Measurements from ENCODE around the gene SLC6A19. TPM values are rescaled to one million over a fixed set of nuclear protein-coding genes. Genes with fewer than 3 reads are reported as not detected.

The SLC6A19 gene
- total RNA-seq, 4 donors from 2014 or later = not detected

DNA sequence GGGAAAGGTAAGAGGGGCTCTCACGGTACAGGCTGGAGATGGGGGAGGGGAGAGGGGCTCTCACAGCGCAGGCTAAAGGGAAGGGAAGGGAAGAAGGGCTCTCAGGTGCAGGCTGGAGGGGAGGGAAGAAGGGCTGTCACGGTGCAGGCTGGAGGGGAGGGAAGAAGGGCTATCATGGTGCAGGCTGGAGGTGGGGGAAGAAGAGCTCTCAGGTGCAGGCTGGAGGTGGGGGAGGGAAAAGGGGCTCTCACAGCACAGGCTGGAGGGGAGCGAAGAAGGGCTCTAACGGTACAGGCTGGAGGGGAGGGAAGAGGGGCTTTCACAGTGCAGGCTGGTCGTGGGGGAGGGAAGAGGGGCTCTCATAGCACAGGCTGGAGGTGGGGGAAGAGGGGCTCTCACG lies 28.4 kb downstream of the SLC6A19 start:
- no peak for DNase-seq (ENCODE audit: low spot score in 2 of 2)
- 23% methylated on average over 7 of the region's 7 CpGs for WGBS, 2 donors
- TF ChIP-seq POLR2A (IDR thresholded peaks at IDR 0.05) = no peak
- TF ChIP-seq, protein P1, sequence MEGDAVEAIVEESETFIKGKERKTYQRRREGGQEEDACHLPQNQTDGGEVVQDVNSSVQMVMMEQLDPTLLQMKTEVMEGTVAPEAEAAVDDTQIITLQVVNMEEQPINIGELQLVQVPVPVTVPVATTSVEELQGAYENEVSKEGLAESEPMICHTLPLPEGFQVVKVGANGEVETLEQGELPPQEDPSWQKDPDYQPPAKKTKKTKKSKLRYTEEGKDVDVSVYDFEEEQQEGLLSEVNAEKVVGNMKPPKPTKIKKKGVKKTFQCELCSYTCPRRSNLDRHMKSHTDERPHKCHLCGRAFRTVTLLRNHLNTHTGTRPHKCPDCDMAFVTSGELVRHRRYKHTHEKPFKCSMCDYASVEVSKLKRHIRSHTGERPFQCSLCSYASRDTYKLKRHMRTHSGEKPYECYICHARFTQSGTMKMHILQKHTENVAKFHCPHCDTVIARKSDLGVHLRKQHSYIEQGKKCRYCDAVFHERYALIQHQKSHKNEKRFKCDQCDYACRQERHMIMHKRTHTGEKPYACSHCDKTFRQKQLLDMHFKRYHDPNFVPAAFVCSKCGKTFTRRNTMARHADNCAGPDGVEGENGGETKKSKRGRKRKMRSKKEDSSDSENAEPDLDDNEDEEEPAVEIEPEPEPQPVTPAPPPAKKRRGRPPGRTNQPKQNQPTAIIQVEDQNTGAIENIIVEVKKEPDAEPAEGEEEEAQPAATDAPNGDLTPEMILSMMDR (IDR thresholded peaks at IDR 0.05) = no peak
- H3K4me3 ChIP-seq (ENCODE audit: low read depth, poor library complexity, severe bottlenecking) = no peak overlapping the region
- intact Hi-C loops (cut with DNase I; ENCODE audit: low total_unique reads) = no loop called here

DNA sequence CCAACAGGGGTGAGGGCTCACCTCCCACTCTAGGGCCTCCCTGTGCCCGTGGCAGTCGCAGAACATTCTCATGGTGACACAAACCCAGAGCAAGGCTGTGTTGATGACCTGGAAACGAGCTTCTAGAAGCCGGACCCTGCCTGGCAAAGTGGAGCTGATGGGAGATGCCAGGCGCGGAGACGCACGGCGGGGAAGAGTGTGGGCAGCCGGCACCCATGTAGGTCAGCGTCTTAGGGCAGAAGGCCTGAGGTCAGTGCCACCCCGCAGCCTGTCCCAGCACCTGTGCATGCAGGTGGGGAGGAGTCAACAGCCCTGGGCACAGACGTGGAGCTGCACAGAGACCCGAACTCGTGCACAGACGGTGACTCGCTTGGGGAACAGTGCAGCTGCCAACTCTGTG lies 29.2 kb downstream of the SLC6A19 start:
- WGBS, 2 donors = 86 to 87% methylated on average over 17 of the region's 17 CpGs
- intact Hi-C loops (cut with DNase I; ENCODE audit: low total_unique reads) = no loop called here
- TF ChIP-seq, protein P1 (IDR thresholded peaks at IDR 0.05) = no peak
- no peak for TF ChIP-seq POLR2A (IDR thresholded peaks at IDR 0.05)
- DNase-seq (ENCODE audit: low spot score in 2 of 2) = no peak
- no peak overlapping the region for H3K4me3 ChIP-seq (ENCODE audit: low read depth, poor library complexity, severe bottlenecking)

DNA sequence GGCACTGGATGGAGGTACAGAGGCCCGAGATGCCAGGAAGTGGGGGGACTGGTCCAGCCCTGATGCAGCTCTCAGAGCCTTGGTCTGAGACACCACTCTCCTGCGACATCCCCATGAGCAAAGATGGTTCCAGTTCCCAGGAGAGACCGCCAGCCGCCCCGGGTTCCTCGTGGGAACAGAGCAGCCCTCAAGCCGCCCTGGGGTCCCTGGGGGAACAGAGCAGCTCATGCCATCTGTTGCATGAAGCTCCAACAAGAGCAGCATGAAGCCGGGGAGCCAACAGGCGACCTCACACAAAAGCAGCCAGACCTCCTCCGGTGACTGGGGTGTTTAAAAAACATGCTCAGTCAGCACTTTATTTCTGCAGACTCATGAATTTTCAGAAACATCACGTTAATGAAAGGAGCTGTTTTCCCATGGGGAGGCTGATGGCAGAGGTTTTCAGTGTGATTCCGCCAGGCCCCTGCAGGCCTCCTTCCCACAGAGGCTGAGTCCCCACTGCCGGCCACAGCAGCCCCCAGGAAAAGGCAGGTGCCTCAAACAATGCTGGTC lies 30.0 kb downstream of the SLC6A19 start:
- DNase-seq (ENCODE audit: low spot score in 2 of 2) = no peak
- TF ChIP-seq, protein P1 (IDR thresholded peaks at IDR 0.05) = no peak
- TF ChIP-seq POLR2A (IDR thresholded peaks at IDR 0.05) = no peak
- WGBS, 2 donors = 67 to 72% methylated on average over 13 of the region's 13 CpGs
- intact Hi-C loops (cut with DNase I; ENCODE audit: low total_unique reads) = no loop called here
- no peak overlapping the region for H3K4me3 ChIP-seq (ENCODE audit: low read depth, poor library complexity, severe bottlenecking)

DNA sequence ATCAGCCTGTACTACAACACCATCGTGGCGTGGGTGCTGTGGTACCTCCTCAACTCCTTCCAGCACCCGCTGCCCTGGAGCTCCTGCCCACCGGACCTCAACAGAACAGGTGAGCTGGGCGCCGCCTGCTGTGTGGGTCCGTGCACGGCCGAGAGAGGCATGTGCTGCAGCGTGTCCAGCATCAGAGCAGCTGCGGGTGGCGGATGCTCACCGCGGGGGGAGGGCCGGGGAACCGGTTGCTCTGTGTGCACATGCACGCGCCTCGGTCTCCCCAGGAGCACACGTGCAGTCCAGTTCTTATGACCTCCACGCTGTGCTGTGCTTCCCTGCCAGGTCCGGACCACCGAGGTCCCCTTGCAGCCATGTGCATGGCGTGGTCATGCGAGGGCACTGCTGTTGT lies 31.4 kb downstream of the SLC6A19 start:
- H3K4me3 ChIP-seq (ENCODE audit: low read depth, poor library complexity, severe bottlenecking) = no peak overlapping the region
- intact Hi-C loops (cut with DNase I; ENCODE audit: low total_unique reads) = no loop called here
- DNase-seq (ENCODE audit: low spot score in 2 of 2) = no peak
- 88% methylated on average over 19 to 24 of the region's 25 CpGs for WGBS, 2 donors
- TF ChIP-seq, protein P1 (IDR thresholded peaks at IDR 0.05) = no peak
- TF ChIP-seq POLR2A (IDR thresholded peaks at IDR 0.05) = no peak

DNA sequence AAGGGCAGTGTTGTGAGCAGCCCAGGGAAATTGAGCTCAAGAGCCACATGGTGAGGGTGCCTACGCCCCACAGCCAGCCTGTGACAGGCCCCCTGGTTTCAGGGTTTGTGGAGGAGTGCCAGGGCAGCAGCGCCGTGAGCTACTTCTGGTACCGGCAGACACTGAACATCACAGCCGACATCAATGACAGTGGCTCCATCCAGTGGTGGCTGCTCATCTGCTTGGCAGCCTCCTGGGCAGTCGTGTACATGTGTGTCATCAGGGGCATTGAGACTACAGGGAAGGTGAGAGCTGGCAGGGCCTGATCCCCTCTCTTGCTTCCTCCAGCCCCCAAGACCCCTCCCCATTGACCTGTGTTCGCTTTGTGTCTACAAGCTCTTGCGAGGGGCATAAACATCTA lies 34.0 kb downstream of the SLC6A19 start:
- no peak for TF ChIP-seq POLR2A (IDR thresholded peaks at IDR 0.05)
- TF ChIP-seq, protein P1 (IDR thresholded peaks at IDR 0.05) = no peak
- DNase-seq (ENCODE audit: low spot score in 2 of 2) = no peak
- intact Hi-C loops (cut with DNase I; ENCODE audit: low total_unique reads) = no loop called here
- no peak overlapping the region for H3K4me3 ChIP-seq (ENCODE audit: low read depth, poor library complexity, severe bottlenecking)
- 79 to 86% methylated on average over 8 of the region's 8 CpGs for WGBS, 2 donors

DNA sequence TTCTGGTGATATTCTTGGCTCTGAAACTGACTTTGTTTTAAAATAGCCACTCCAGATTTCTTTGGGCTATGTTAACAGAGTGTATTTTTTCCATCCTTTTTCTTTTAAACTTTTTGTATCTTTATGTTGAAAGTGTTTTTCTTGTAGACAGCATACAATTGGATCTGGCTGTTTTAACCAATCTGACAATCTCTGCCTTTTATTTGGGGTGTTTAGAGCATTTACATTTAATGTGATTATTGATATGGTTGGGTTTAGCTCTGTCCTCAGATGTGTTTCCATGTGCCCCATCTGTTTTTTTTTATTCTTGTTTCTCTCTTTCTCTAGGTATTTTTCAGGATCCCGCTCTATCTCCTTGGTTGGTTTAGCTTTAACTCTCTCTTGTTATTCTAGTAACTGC lies 34.4 kb downstream of the SLC6A19 start:
- DNase-seq (ENCODE audit: low spot score in 2 of 2) = no peak
- 97 to 100% methylated on average over 1 of the region's 1 CpG for WGBS, 2 donors
- intact Hi-C loops (cut with DNase I; ENCODE audit: low total_unique reads) = no loop called here

More for the DNA sequence above, 34.4 kb downstream of the SLC6A19 start:
- no peak for TF ChIP-seq POLR2A (IDR thresholded peaks at IDR 0.05)
- TF ChIP-seq, protein P1 (IDR thresholded peaks at IDR 0.05) = no peak
- no peak overlapping the region for H3K4me3 ChIP-seq (ENCODE audit: low read depth, poor library complexity, severe bottlenecking)

Data from lower leg skin (tissue), 4 donors.